C4-2B (cell line): ENCODE results near the gene DIPK1A.

Experiments used
- H3K27ac ChIP-seq: fragments of 450-650 bp; 2 replicates; pipeline ENCODE4 v1.5.1; 2017
- CTCF ChIP-seq: fragments of 450-650 bp; conservative IDR thresholded peaks from 2 replicates; pipeline ENCODE4 v1.5.1; 2017; ENCODE audit warnings: mild to moderate bottlenecking
- ZFX ChIP-seq: fragments of 450-650 bp; IDR thresholded peaks from 2 replicates; pipeline ENCODE4 v1.6.1; 2017

DIPK1A gene

GRCh38 chr1:92804721-92805201, 156.5 kb downstream of the DIPK1A start:
- TF ChIP-seq ZFX (no peak), CTCF (no peak)
- H3K27ac ChIP-seq: peak overlapping the region; percentile 57; the same call in 1 of the 2 replicates

- TF ChIP-seq CTCF: no peak
- TF ChIP-seq ZFX: no peak
- H3K27ac ChIP-seq: no peak overlapping the region
Observed at GRCh38 chr1:92803140-92803887, 157.9 kb downstream of the DIPK1A start.

GRCh38 chr1:92797961-92798360, 163.3 kb downstream of the DIPK1A start:
- TF ChIP-seq ZFX (no peak), CTCF (no peak)
- no peak overlapping the region for H3K27ac ChIP-seq

GRCh38 chr1:92797297-92797696, 164.0 kb downstream of the DIPK1A start:
- TF ChIP-seq ZFX: no peak
- H3K27ac ChIP-seq: no peak overlapping the region

GRCh38 chr1:92795166-92795565, 166.1 kb downstream of the DIPK1A start:
- TF ChIP-seq ZFX (no peak), CTCF (no peak)
- H3K27ac ChIP-seq: no peak overlapping the region

- no peak overlapping the region for H3K27ac ChIP-seq
- TF ChIP-seq ZFX (no peak), CTCF (no peak)
Observed at GRCh38 chr1:92792340-92792782, 168.9 kb downstream of the DIPK1A start.
